ENCODE data around the gene MICAL2. TPM values are rescaled to one million over a fixed set of nuclear protein-coding genes. Genes with fewer than 3 reads are reported as not detected.

Gene MICAL2
- total RNA-seq, 2 donors from 2014 or later, result 1.5 to 1.9 TPM

DNA sequence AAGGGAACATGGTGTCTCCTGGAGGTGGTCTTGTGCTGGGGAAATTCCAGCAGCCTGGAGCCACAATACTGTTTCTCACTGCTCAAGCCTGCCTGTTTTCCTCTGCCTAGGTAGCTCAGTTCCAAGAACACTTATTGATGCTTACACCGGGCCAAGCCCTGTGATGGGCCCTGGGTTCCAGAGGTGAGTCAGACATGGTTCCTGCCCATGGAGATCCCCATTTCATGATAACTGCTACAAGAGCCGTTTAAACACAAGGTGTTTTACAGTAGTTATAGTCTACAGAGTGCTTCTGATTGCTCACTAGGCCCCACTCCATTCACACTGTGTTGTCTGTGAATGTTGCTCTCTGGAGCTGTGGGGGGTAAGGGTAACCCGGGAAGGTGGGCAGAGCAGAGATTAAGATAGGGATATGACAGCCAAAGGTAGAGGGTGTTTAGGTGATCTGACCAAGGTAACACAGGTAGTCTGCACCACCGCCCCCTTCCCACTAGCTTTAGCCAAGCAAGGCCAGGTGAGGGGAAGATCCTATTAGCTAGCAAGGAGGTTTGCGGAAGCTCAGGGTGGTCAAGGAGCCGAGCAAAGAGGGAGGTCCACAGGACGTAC lies 696 bp upstream of the MICAL2 start:
- Histone ChIP-seq H3K36me3 (ENCODE audit: control insufficient read depth, insufficient read depth, low read length) (no peaks in the 10 kb centered on the region), H3K27me3 (ENCODE audit: control insufficient read depth, insufficient read depth, low read length, poor library complexity, severe bottlenecking) (peaks cover 79% of the 10 kb centered on the region), H3K9me3 (ENCODE audit: control insufficient read depth, low read length) (no peaks in the 10 kb centered on the region), H3K27ac (ENCODE audit: low read depth, low read length) (no peak overlapping the region), H3K4me1 (ENCODE audit: control insufficient read depth, insufficient read depth, low read length) (no peaks in the 10 kb centered on the region), H3K4me3 (ENCODE audit: low read length) (peak overlapping the region; percentile 81), H3K9ac (ENCODE audit: extremely low read depth, low read length, poor library complexity, severe bottlenecking) (no peak overlapping the region)
- no peak overlapping the region for H3K27ac Mint-ChIP-seq
- no peaks in the 10 kb centered on the region for H3K9me3 Mint-ChIP-seq
- H3K4me1 Mint-ChIP-seq, result peaks cover 6% of the 10 kb centered on the region
- DNase-seq, result no peak
- 38 to 45% methylated on average over 6 to 7 of the region's 7 CpGs for WGBS, 2 experiments (ENCODE audit: insufficient coverage in 1 of 2, insufficient read length in 1 of 2)
- H3K36me3 Mint-ChIP-seq (ENCODE audit: low read depth), result no peaks in the 10 kb centered on the region
- H3K4me3 Mint-ChIP-seq, result peak overlapping the region; percentile 56
- TF ChIP-seq, protein P1, sequence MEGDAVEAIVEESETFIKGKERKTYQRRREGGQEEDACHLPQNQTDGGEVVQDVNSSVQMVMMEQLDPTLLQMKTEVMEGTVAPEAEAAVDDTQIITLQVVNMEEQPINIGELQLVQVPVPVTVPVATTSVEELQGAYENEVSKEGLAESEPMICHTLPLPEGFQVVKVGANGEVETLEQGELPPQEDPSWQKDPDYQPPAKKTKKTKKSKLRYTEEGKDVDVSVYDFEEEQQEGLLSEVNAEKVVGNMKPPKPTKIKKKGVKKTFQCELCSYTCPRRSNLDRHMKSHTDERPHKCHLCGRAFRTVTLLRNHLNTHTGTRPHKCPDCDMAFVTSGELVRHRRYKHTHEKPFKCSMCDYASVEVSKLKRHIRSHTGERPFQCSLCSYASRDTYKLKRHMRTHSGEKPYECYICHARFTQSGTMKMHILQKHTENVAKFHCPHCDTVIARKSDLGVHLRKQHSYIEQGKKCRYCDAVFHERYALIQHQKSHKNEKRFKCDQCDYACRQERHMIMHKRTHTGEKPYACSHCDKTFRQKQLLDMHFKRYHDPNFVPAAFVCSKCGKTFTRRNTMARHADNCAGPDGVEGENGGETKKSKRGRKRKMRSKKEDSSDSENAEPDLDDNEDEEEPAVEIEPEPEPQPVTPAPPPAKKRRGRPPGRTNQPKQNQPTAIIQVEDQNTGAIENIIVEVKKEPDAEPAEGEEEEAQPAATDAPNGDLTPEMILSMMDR (conservative IDR thresholded peaks at IDR 0.05), result no peak
- H3K27me3 Mint-ChIP-seq (ENCODE audit: insufficient read depth), result peaks cover 83% of the 10 kb centered on the region

- Mint-ChIP-seq H3K9me3 (no peaks in the 10 kb centered on the region), H3K4me1 (peaks cover 6% of the 10 kb centered on the region), H3K27me3 (ENCODE audit: insufficient read depth) (peaks cover 73% of the 10 kb centered on the region), H3K4me3 (peak overlapping the region; percentile 55), H3K27ac (no peak overlapping the region), H3K36me3 (ENCODE audit: low read depth) (no peaks in the 10 kb centered on the region)
- TF ChIP-seq, protein P1 (conservative IDR thresholded peaks at IDR 0.05), result no peak
- 5 to 6% methylated on average over 14 to 67 of the region's 67 CpGs for WGBS, 2 experiments (ENCODE audit: insufficient coverage in 1 of 2, insufficient read length in 1 of 2)
- Histone ChIP-seq H3K27ac (ENCODE audit: low read depth, low read length) (no peak overlapping the region), H3K9me3 (ENCODE audit: control insufficient read depth, low read length) (no peaks in the 10 kb centered on the region), H3K4me1 (ENCODE audit: control insufficient read depth, insufficient read depth, low read length) (no peaks in the 10 kb centered on the region), H3K4me3 (ENCODE audit: low read length) (peak overlapping the region; percentile 81), H3K9ac (ENCODE audit: extremely low read depth, low read length, poor library complexity, severe bottlenecking) (no peak overlapping the region), H3K36me3 (ENCODE audit: control insufficient read depth, insufficient read depth, low read length) (no peaks in the 10 kb centered on the region), H3K27me3 (ENCODE audit: control insufficient read depth, insufficient read depth, low read length, poor library complexity, severe bottlenecking) (peaks cover 75% of the 10 kb centered on the region)
- peak; percentile 81 for DNase-seq
Measured at GRCh38 chr11:12110714-12111548, 541 bp downstream of the MICAL2 start.

- DNase-seq, result no peak
- TF ChIP-seq, protein P1 (conservative IDR thresholded peaks at IDR 0.05), result no peak
- peaks cover 74% of the 10 kb centered on the region for H3K27me3 ChIP-seq (ENCODE audit: control insufficient read depth, insufficient read depth, low read length, poor library complexity, severe bottlenecking)
Measured at GRCh38 chr11:12111549-12112520, 1.4 kb downstream of the MICAL2 start.

More at GRCh38 chr11:12111549-12112520, 1.4 kb downstream of the MICAL2 start:
- H3K9ac ChIP-seq (ENCODE audit: extremely low read depth, low read length, poor library complexity, severe bottlenecking), result no peak overlapping the region
- Mint-ChIP-seq H3K4me3 (peak overlapping the region; percentile 55), H3K27ac (no peak overlapping the region), H3K27me3 (ENCODE audit: insufficient read depth) (peaks cover 70% of the 10 kb centered on the region), H3K36me3 (ENCODE audit: low read depth) (no peaks in the 10 kb centered on the region), H3K9me3 (no peaks in the 10 kb centered on the region), H3K4me1 (peaks cover 6% of the 10 kb centered on the region)
- H3K4me3 ChIP-seq (ENCODE audit: low read length), result peak overlapping the region; percentile 81
- no peaks in the 10 kb centered on the region for H3K9me3 ChIP-seq (ENCODE audit: control insufficient read depth, low read length)
- H3K36me3 ChIP-seq (ENCODE audit: control insufficient read depth, insufficient read depth, low read length), result no peaks in the 10 kb centered on the region
- H3K27ac ChIP-seq (ENCODE audit: low read depth, low read length), result no peak overlapping the region
- WGBS, 2 experiments (ENCODE audit: insufficient coverage in 1 of 2, insufficient read length in 1 of 2), result 57 to 63% methylated on average over 10 to 12 of the region's 12 CpGs
- no peaks in the 10 kb centered on the region for H3K4me1 ChIP-seq (ENCODE audit: control insufficient read depth, insufficient read depth, low read length)
